Activated T-cell treated with anti-CD3 and anti-CD28 coated beads for 24 hours (primary cell): ENCODE data around the gene CD44.
A peak's percentile ranks its signal among the peaks of the same experiment; 100 is the strongest.

Source experiments
- DNase-seq: peaks from one replicate; pipeline ENCODE4 v3.0.0-alpha.2; 2020; ENCODE audit warnings: low read depth

CD44 gene

DNA sequence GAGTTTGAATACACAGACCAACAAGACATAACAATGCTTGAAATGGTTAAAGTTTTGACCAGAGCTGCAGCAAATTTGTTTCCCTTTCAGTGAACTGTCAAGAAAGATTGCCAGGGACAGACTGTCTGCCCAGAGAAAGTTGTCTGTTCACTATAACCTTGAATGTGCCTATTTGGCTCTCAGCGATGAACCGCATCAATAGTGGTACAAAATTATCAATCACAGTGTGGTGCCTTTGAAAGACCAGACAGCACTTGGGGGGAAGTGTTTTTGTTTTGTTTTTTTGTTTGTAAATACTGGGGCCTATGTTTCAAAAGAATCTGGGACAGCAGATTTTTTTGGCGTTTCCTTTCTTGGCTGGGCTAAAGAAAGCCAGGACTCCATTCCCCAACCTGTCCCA lies 123.1 kb downstream of the CD44 start:
- no peak for DNase-seq

DNA sequence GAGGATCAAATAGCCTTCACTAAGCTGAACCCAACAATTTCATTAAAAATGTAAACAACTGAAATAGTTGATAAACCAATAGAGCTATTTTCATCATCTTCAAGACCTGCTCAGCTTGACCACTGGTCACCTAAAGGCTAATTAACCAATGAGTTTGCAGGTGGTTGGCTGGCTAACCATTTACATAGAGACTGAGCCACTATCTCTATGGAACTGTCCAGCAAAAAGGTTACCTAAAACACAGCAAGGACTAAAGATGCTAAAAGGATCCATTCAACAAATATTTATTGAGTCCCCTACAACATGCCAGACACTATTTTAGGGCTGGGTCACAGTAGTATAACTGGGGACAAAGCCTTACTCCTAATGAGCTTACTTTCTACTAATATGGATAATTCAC lies 123.8 kb downstream of the CD44 start:
- DNase-seq = no peak

DNA sequence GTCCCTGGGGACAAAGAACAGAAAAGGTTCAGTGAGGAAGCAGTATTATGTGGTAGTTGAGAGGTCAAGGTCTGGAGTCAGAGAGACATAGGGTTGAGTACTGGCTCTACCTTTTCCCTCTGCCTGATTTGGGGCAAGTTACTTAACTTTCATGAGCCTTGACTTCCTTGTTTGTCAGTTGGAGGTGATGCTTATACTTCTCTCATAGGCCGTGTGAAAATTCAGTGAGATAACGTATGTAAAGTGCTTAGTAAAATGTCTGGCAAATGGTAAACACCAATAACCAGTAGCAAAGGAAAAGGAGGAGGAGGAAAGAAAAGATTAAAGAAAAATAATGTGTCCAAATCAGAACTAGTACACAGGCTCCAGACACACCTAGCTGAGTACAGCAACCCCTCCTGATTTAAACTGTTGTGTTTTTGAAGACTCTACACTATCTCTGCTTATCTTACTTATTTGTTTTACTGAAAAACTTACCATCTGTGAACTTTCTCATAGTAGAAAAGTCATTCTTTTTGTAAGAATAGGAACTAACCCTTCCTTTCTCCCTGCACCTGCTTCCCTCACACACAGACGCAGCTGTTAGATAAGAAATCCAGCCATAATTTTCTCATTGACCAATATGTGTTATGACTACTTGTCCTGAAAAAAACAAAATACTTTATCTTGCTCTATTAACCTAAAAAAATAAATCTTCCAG lies 126.9 kb downstream of the CD44 start:
- DNase-seq = no peak

DNA sequence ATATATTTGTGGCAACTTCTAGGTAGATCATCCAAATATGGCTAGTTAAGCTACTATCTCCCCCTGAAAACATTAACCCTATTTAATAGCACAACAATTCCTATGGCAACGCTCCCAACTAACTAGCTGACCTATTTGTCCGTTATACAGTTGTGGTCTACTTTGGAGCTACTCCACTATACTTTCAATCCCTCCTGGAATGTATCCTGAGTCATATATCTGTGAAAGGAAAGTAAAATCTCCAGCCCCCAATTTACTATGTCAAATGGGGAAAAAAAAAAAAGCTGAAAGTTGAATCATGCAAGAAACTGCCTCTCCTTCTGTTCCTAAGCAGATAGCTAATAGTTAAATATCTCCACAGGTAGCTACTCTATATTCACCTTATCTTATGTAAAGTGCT lies 128.5 kb downstream of the CD44 start:
- no peak for DNase-seq

DNA sequence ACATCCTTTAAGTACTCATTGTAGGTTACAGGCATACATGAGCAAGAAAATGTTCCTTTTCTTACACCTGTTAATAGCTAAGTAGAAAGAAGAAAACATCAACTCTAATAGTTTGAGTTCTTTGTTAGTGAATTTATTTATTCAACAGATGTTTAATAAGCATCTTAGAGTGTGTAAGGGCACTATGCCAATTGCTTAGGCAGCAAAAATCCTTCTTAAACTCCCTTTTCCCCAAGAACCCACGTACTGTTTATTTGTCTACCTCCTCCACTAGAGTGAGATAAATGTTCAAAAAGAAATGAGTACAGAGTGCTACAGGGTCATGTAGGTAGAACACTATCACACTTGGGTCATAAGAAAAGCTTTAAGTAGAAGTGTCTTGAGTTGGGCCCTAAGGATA lies 131.4 kb downstream of the CD44 start:
- no peak for DNase-seq

DNA sequence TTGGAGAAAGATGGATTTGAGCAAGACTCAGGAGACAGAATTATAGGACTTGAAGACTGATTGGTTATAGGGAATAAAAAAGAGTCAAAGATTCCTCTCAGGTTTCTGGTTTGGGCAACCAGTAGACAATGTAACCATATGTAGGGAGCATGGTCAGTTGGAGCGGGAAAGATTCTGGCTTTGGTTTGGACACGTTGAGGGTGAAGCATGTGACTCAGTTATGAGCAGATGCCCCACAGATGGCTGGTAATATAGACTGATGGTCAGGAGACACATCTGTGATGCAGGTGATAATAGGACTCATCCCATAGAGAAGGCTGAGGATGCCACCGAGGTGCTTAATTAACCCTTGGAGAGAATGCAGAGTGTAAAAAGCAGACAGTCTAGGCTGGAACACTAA lies 132.1 kb downstream of the CD44 start:
- DNase-seq = no peak

DNA sequence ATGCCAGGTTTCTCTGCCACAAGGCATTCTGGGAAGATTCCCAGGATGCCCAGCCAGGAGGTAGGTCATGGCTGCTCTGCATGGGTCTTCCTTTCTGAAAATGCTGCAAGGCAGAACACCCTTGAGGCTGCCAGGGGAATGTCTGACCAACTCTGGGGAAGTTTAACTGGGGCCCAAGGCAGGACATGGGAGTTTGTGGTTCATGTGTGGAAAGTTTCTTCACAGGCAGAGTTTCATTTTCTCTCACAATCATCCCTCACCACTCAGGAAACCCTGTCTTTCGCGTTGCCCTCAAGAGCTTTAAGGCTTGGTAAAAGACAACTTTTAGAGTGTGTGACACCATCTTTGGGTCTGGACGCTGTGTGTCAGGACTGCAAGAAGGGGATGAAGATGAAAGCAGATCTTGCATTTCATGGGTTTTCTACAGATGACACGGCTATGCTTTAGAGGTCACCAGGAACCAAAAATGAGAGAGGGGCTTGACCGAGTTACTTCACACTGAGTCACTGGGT lies 133.5 kb downstream of the CD44 start:
- DNase-seq = peak; percentile 43

DNA sequence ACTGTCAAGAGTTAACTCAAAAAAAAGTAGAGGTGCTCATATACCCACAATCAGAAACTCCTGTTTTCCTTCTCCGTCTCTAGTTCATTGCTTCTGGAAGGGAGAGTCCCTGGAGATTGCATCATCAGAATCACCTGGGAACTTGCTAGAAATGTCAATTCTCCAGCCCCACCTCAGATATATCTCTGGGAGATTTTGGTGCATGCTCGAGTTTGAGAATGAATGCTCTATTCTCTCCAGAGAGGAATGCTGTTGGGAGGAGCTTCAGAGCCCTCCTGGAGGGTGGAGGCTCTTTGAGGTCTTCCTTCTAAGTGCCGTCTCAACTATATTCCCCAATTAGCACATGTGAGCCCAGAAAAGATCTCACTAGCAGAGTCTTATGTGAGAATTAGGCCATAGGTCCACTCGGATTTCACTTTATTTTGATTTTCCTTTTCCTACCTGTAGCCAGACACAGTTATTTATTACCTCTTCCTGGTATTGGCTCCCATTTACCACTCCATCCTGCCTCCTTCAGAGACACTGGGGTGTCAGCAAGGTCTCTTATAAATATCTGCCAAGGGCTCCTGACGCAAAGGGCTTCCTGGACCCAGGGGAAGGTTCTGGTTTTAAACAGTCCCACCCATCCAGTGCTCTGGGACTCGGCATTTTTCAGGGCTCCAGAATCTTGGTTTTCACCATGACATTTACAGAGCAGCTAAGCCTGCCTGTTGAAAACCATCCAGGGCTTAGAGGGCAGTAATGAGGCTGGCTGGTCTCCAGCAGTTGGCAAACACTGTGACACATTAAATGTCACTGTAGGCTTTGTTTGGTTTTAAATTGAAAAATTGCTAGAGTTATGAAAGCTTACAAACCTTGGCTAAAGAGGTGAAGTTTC lies 136.2 kb downstream of the CD44 start:
- no peak for DNase-seq

DNA sequence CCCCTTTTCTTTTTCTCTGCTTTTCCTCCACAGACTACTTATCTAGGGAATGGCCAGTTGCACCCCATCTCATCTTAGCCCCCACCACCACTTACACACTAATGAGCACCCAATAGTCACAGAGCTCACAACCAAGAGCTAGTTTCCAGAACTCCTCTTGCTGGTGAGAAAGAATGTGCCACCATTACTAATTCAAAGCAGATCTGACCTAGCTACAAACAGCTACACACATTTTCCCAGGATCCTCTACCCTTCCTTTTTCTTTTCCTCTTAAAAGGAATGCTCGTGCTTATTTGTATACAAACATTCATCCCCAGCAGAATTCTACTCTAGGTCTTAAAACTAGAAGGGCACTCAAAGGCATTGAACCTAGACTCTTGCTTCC lies 136.8 kb downstream of the CD44 start:
- DNase-seq = no peak

DNA sequence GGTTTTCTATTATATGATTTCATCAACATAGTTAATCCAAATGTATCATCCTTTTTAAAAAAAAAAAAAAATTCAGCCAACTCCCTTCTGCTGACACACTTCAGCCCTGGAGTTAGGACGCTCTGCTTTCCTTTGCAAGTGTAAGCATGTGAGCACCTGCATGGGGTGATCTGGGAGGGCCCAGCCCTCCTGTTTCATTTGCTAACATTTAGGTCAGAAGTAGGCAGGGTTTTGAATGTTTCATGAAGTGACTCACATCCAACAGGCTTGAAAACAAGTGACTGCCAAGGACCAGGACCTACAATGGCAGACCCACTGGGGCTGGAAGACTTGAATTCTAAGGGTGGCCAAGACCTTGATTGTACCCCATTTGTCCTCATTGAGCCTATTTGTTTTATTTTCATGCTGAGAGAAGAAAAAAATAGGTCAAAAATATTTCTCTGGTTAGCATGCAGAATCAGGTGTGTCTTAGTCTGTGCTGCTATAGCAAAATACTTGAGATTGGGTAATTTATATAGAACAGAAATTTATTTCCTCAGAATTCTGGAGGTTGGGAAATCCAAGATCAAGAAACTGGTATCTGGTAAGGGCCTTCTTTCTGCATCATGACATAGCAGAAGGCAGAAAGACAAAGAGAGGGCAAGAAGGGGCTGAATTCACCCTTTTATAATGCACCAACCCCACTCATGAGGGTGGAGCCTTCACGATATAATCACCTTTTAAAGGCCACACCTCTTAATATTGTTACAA lies 137.6 kb downstream of the CD44 start:
- no peak for DNase-seq

DNA sequence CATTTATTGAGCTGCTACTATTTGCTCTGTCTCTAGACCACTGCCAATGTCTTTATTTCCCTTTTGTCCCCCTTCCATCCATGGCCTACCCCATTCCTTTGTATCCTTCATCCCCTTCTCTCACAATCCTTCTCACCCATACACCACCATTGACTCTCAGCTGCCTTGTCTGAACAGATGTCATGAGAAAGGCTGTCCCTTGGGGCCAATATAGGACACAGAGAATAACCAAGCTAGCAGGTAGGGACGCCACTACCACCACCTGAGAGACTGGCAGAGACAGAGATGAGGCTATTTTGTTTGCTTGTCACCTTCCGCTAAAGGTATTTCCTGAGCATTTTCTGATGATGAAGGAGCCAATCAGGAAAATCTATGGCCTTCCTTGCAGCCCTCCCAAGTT lies 138.9 kb downstream of the CD44 start:
- DNase-seq = no peak

DNA sequence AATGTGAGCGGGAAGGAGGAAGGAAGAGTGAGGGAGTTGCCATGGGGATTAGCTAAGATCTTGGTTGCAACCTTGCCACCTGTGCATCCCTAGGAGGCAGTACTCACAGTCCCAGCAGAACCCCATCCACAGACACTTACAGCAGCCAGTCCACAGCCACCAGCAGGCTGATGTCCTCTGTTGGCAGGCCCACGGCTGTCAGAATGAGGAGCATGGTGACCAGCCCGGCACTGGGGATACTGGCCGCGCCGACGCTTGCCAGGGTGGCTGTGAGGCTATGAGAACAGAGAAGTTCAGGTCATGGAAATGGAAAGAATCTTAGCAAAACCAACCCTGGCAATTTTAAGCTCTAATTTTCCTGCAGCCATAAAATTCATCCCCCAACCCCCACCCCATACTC lies 141.8 kb downstream of the CD44 start:
- DNase-seq = no peak

DNA sequence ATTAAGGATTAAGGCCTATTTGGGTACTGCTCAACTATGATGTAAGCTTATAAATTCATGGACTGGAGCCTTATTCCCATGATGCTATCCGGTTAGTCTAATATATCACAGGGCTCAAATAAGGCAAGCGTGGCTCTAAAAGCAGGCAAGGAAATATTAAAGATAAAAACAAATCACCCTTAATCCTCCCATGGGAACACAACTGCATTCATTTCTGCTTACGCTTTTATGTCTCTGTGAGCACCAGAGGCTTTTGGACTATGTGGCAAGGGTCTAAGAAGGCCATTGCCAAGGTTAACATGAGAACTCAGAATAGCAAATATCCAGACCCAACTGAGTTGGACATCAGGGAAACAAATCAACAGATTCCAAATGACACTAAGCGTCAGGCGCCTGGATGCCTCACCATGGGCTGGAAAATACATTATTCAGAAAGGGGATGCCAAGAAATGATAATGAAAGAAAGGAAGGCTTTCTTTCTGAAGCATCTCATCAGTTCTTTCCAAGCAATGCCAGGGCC lies 142.3 kb downstream of the CD44 start:
- DNase-seq = no peak
